ENCODE results near the gene CIZ1. TPM values are rescaled to one million over a fixed set of nuclear protein-coding genes. Genes with fewer than 3 reads are reported as not detected.

CIZ1 gene
- total and polyA plus RNA-seq, 4 donors, result 36.6 to 83.7 (median 50.5) TPM

DNA sequence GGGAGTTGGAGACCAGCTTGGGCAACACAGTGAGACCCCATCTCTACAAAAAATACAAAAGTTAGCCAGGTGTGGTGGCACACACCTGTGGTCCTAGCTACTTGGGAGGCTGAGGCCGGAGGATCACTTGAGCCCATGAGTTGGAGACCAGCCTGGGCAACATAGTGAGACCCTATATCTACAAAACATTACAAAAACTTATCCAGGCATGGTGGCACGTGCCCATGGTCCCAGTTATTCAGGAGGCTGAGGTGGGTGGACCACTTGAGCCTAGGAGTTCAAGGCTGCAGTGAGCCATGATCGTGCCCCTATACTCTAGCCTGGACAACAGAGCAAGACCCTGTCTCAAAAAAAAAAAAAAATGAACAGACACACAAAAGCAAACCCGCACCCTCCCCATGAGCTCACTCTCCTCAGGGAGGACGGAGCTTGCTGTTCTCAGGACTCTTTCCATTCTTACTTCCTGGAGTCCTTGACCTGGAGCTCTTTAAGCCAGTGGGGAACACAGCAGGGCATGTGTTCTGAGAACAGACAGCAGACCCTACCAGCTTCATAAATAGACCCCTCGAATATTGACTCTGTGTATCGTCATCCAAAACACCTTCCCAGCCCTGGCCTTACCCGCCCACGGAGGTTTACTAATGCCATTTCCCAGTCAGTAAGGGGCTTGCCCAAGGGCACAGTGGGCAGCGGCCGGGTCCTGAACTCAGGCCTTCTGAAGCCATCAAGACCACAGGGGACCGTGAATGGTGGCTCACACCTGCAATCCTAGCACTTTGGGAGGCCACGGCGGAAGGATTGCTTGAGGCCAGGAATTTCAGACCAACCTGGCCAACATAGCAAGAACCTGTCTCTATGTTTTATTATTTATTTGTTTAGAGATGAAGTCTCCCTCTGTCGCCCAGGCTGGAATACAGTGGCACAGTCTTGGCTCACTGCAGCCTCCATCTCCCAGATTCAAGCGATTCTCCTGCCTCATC, 75.0 kb downstream of the CIZ1 start:
- Histone ChIP-seq H3K9me3 (ENCODE audit: control insufficient read depth in 4 of 4, insufficient read depth in 3 of 4, low read length in 3 of 4) (peaks cover 0 to 3% (median 0%) of the 10 kb centered on the region in 4 donors), H3K4me3 (no peak overlapping the region), H3K27me3 (ENCODE audit: control insufficient read depth in 3 of 3, insufficient read depth in 3 of 3, low read length in 2 of 3) (no peaks in the 10 kb centered on the region), H3K27ac (ENCODE audit: low read depth in 1 of 2, low read length in 1 of 2) (no peak overlapping the region), H3K36me3 (ENCODE audit: control insufficient read depth in 4 of 4, insufficient read depth in 4 of 4, low read length in 4 of 4) (peaks cover 0 to 16% (median 0%) of the 10 kb centered on the region in 4 donors), H3K4me1 (ENCODE audit: control insufficient read depth in 5 of 5, insufficient read depth in 5 of 5, low read length in 5 of 5) (peaks cover 0 to 7% (median 0%) of the 10 kb centered on the region in 5 donors), H3K9ac (ENCODE audit: insufficient read depth in 1 of 2, low read length in 2 of 2) (no peak overlapping the region)
- no peak for DNase-seq
- WGBS, 2 donors, result 89 to 95% methylated on average over 16 of the region's 16 CpGs
- no peak for ATAC-seq (ENCODE audit: insufficient read depth, low FRiP score)
- no peak for TF ChIP-seq CTCF (IDR thresholded peaks at IDR 0.05; ENCODE audit: control extremely low read depth, extremely low read depth)

Other genes with a start within 250 kb of the CIZ1 start
- gene EEIG1, start 210.6 kb downstream of the CIZ1 start, total RNA-seq, result 10 to 100 TPM; 49.6 to 66.5 TPM
- gene EEIG1, start 210.6 kb downstream of the CIZ1 start, polyA plus RNA-seq, result 10 to 100 TPM; 13.4 to 15.8 TPM
- 1 to 10 TPM; 7.2 to 9.4 TPM for gene NAIF1, start 124.3 kb downstream of the CIZ1 start, total RNA-seq
- gene NAIF1, start 124.3 kb downstream of the CIZ1 start, polyA plus RNA-seq, result 1 to 10 TPM; 8.2 to 9.4 TPM
- gene SLC25A25, start 123.3 kb downstream of the CIZ1 start, total RNA-seq, result 10 to 100 TPM; 21.2 to 32.6 TPM
- 10 to 100 TPM; 10.5 to 27.9 TPM for gene SLC25A25, start 123.3 kb downstream of the CIZ1 start, polyA plus RNA-seq
- gene PTGES2, start 63.8 kb downstream of the CIZ1 start, total RNA-seq, result 10 to 100 TPM; 42.0 to 66.8 TPM
- gene PTGES2, start 63.8 kb downstream of the CIZ1 start, polyA plus RNA-seq, result 10 to 100 TPM; 49.9 to 59.5 TPM
- 100 to 1,000 TPM; 114 to 281 TPM for gene LCN2, start 42.1 kb downstream of the CIZ1 start, total RNA-seq
- gene LCN2, start 42.1 kb downstream of the CIZ1 start, polyA plus RNA-seq, result 100 to 1,000 TPM; 309 to 842 TPM
- 10 to 100 TPM; 19.2 to 56.4 TPM for gene BBLN, start 31.3 kb downstream of the CIZ1 start, total RNA-seq
- 100 to 1,000 TPM in 1 of 2 donors, 10 to 100 TPM in 1; 66.7 to 138 TPM for gene BBLN, start 31.3 kb downstream of the CIZ1 start, polyA plus RNA-seq
- 10 to 100 TPM in 1 of 2 donors, 1 to 10 TPM in 1; 8.2 to 23.7 TPM for gene DNM1, start 11.8 kb upstream of the CIZ1 start, total RNA-seq
- gene DNM1, start 11.8 kb upstream of the CIZ1 start, polyA plus RNA-seq, result 1 to 10 TPM; 1.2 to 3.9 TPM
- gene GOLGA2, start 84.4 kb upstream of the CIZ1 start, total RNA-seq, result 100 to 1,000 TPM; 100 to 137 TPM
- 10 to 100 TPM; 56.0 to 79.4 TPM for gene GOLGA2, start 84.4 kb upstream of the CIZ1 start, polyA plus RNA-seq
- gene SWI5, start 84.7 kb upstream of the CIZ1 start, total RNA-seq, result 10 to 100 TPM; 19.6 to 28.4 TPM
- 10 to 100 TPM; 22.8 to 23.6 TPM for gene SWI5, start 84.7 kb upstream of the CIZ1 start, polyA plus RNA-seq
- 10 to 100 TPM; 17.2 to 28.9 TPM for gene TRUB2, start 130.9 kb upstream of the CIZ1 start, total RNA-seq
- gene TRUB2, start 130.9 kb upstream of the CIZ1 start, polyA plus RNA-seq, result 10 to 100 TPM; 14.6 to 17.1 TPM
- gene COQ4, start 131.3 kb upstream of the CIZ1 start, total RNA-seq, result 10 to 100 TPM; 32.4 to 63.8 TPM
- 10 to 100 TPM; 40.8 to 57.5 TPM for gene COQ4, start 131.3 kb upstream of the CIZ1 start, polyA plus RNA-seq
- gene SLC27A4, start 149.0 kb upstream of the CIZ1 start, total RNA-seq, result 10 to 100 TPM in 1 of 2 donors, 1 to 10 TPM in 1; 6.8 to 25.2 TPM
- 10 to 100 TPM; 23.3 to 29.7 TPM for gene SLC27A4, start 149.0 kb upstream of the CIZ1 start, polyA plus RNA-seq
- gene URM1, start 179.8 kb upstream of the CIZ1 start, total RNA-seq, result 10 to 100 TPM; 57.1 to 67.2 TPM
- 10 to 100 TPM; 35.1 to 65.6 TPM for gene URM1, start 179.8 kb upstream of the CIZ1 start, polyA plus RNA-seq
- 10 to 100 TPM; 17.9 to 27.5 TPM for gene CERCAM, start 229.3 kb upstream of the CIZ1 start, total RNA-seq
- gene CERCAM, start 229.3 kb upstream of the CIZ1 start, polyA plus RNA-seq, result 10 to 100 TPM in 1 of 2 donors, 1 to 10 TPM in 1; 6.0 to 10.7 TPM

All from lung (tissue), 12 donors.